ENCODE measurements around the gene CCAR1. TPM values are rescaled to one million over a fixed set of nuclear protein-coding genes. Genes with fewer than 3 reads are reported as not detected.

The CCAR1 gene
- total and polyA plus RNA-seq, 4 donors = 18.6 to 65.0 (median 51.8) TPM

- no peaks in the 10 kb centered on the region for H3K27me3 ChIP-seq (ENCODE audit: control insufficient read depth in 3 of 3, insufficient read depth in 3 of 3, low read length in 2 of 3)
- H3K4me3 ChIP-seq = no peak overlapping the region
- no peak for ATAC-seq (ENCODE audit: insufficient read depth, low FRiP score)
- TF ChIP-seq CTCF (IDR thresholded peaks at IDR 0.05; ENCODE audit: control extremely low read depth, extremely low read depth) = no peak
- no peak overlapping the region for H3K27ac ChIP-seq (ENCODE audit: low read depth in 1 of 2, low read length in 1 of 2)
- peaks cover 24 to 45% (median 31%) of the 10 kb centered on the region in 4 donors for H3K36me3 ChIP-seq (ENCODE audit: control insufficient read depth in 4 of 4, insufficient read depth in 4 of 4, low read length in 4 of 4)
- H3K9ac ChIP-seq (ENCODE audit: insufficient read depth in 1 of 2, low read length in 2 of 2) = no peak overlapping the region
- H3K4me1 ChIP-seq (ENCODE audit: control insufficient read depth in 5 of 5, insufficient read depth in 5 of 5, low read length in 5 of 5) = no peaks in the 10 kb centered on the region
- 95 to 99% methylated on average over 10 of the region's 10 CpGs for WGBS, 2 donors
- DNase-seq = no peak
- no peaks in the 10 kb centered on the region for H3K9me3 ChIP-seq (ENCODE audit: control insufficient read depth in 4 of 4, insufficient read depth in 3 of 4, low read length in 3 of 4)
These were observed 69.4 kb downstream of the CCAR1 start for GRCh38 chr10:68790476-68790875.

GRCh38 chr10:68792115-68792514 lies 71.1 kb downstream of the CCAR1 start:
- Histone ChIP-seq H3K4me3 (no peak overlapping the region), H3K9me3 (ENCODE audit: control insufficient read depth in 4 of 4, insufficient read depth in 3 of 4, low read length in 3 of 4) (no peaks in the 10 kb centered on the region), H3K27me3 (ENCODE audit: control insufficient read depth in 3 of 3, insufficient read depth in 3 of 3, low read length in 2 of 3) (no peaks in the 10 kb centered on the region), H3K4me1 (ENCODE audit: control insufficient read depth in 5 of 5, insufficient read depth in 5 of 5, low read length in 5 of 5) (no peaks in the 10 kb centered on the region), H3K36me3 (ENCODE audit: control insufficient read depth in 4 of 4, insufficient read depth in 4 of 4, low read length in 4 of 4) (peaks cover 23 to 39% (median 26%) of the 10 kb centered on the region in 4 donors), H3K27ac (ENCODE audit: low read depth in 1 of 2, low read length in 1 of 2) (no peak overlapping the region), H3K9ac (ENCODE audit: insufficient read depth in 1 of 2, low read length in 2 of 2) (no peak overlapping the region)
- WGBS, 2 donors = 71 to 97% methylated on average over 1 of the region's 1 CpG
- DNase-seq = peak in 2 of 3 donors; percentile 12 to 13
- TF ChIP-seq CTCF (IDR thresholded peaks at IDR 0.05; ENCODE audit: control extremely low read depth, extremely low read depth) = no peak
- no peak for ATAC-seq (ENCODE audit: insufficient read depth, low FRiP score)

- Histone ChIP-seq H3K27ac (ENCODE audit: low read depth in 1 of 2, low read length in 1 of 2) (no peak overlapping the region), H3K4me1 (ENCODE audit: control insufficient read depth in 5 of 5, insufficient read depth in 5 of 5, low read length in 5 of 5) (no peaks in the 10 kb centered on the region), H3K9ac (ENCODE audit: insufficient read depth in 1 of 2, low read length in 2 of 2) (no peak overlapping the region), H3K36me3 (ENCODE audit: control insufficient read depth in 4 of 4, insufficient read depth in 4 of 4, low read length in 4 of 4) (peaks cover 8 to 13% (median 8%) of the 10 kb centered on the region in 4 donors), H3K9me3 (ENCODE audit: control insufficient read depth in 4 of 4, insufficient read depth in 3 of 4, low read length in 3 of 4) (no peaks in the 10 kb centered on the region), H3K4me3 (no peak overlapping the region), H3K27me3 (ENCODE audit: control insufficient read depth in 3 of 3, insufficient read depth in 3 of 3, low read length in 2 of 3) (no peaks in the 10 kb centered on the region)
- no peak for TF ChIP-seq CTCF (IDR thresholded peaks at IDR 0.05; ENCODE audit: control extremely low read depth, extremely low read depth)
- DNase-seq (no peak), ATAC-seq (ENCODE audit: insufficient read depth, low FRiP score) (no peak)
- 95 to 98% methylated on average over 4 of the region's 4 CpGs for WGBS, 2 donors
These were observed 75.0 kb downstream of the CCAR1 start for GRCh38 chr10:68795886-68796532.

- Histone ChIP-seq H3K4me1 (ENCODE audit: control insufficient read depth in 5 of 5, insufficient read depth in 5 of 5, low read length in 5 of 5) (no peaks in the 10 kb centered on the region), H3K4me3 (no peak overlapping the region), H3K9me3 (ENCODE audit: control insufficient read depth in 4 of 4, insufficient read depth in 3 of 4, low read length in 3 of 4) (no peaks in the 10 kb centered on the region), H3K9ac (ENCODE audit: insufficient read depth in 1 of 2, low read length in 2 of 2) (no peak overlapping the region), H3K36me3 (ENCODE audit: control insufficient read depth in 4 of 4, insufficient read depth in 4 of 4, low read length in 4 of 4) (peaks cover 4 to 13% (median 8%) of the 10 kb centered on the region in 4 donors), H3K27me3 (ENCODE audit: control insufficient read depth in 3 of 3, insufficient read depth in 3 of 3, low read length in 2 of 3) (no peaks in the 10 kb centered on the region), H3K27ac (ENCODE audit: low read depth in 1 of 2, low read length in 1 of 2) (no peak overlapping the region)
- no peak for DNase-seq
- no peak for TF ChIP-seq CTCF (IDR thresholded peaks at IDR 0.05; ENCODE audit: control extremely low read depth, extremely low read depth)
- 69 to 91% methylated on average over 3 of the region's 3 CpGs for WGBS, 2 donors
- no peak for ATAC-seq (ENCODE audit: insufficient read depth, low FRiP score)
These were observed 75.6 kb downstream of the CCAR1 start for GRCh38 chr10:68796605-68797004.

All from lung (tissue), 12 donors.